GM21576 (cell line): ENCODE results near the gene TULP4.

ENCODE experiments used
- ATAC-seq: cut with Tn5 transposase; IDR thresholded peaks from one replicate; pipeline ENCODE4 v1.9.1; 2021; ENCODE audit warnings: mild to moderate bottlenecking, moderate library complexity; ENCODE audit not compliant: unreplicated experiment

The TULP4 gene

GRCh38 chr6:158414851-158415262 lies 102.6 kb downstream of the TULP4 start:
- no peak for ATAC-seq

- no peak for ATAC-seq
Observed at GRCh38 chr6:158415666-158416065, 103.4 kb downstream of the TULP4 start.

GRCh38 chr6:158416883-158417759 lies 104.9 kb downstream of the TULP4 start:
- ATAC-seq = no peak

GRCh38 chr6:158417760-158418098 lies 105.5 kb downstream of the TULP4 start:
- ATAC-seq = no peak

- ATAC-seq = no peak
Observed at GRCh38 chr6:158418501-158418900, 106.2 kb downstream of the TULP4 start.

GRCh38 chr6:158419339-158419909 lies 107.2 kb downstream of the TULP4 start:
- ATAC-seq = no peak

GRCh38 chr6:158421381-158421780 lies 109.1 kb downstream of the TULP4 start:
- no peak for ATAC-seq

GRCh38 chr6:158422629-158423238 lies 110.5 kb downstream of the TULP4 start:
- ATAC-seq = no peak

- no peak for ATAC-seq
Observed at GRCh38 chr6:158431036-158431435, 118.8 kb downstream of the TULP4 start.

GRCh38 chr6:158431560-158431959 lies 119.3 kb downstream of the TULP4 start:
- no peak for ATAC-seq

GRCh38 chr6:158437571-158437970 lies 125.3 kb downstream of the TULP4 start:
- no peak for ATAC-seq

- ATAC-seq = no peak
Observed at GRCh38 chr6:158438226-158438625, 126.0 kb downstream of the TULP4 start.

- peak; percentile 95 for ATAC-seq
Observed at GRCh38 chr6:158439255-158439654, 127.0 kb downstream of the TULP4 start.

GRCh38 chr6:158441716-158442215 lies 129.5 kb downstream of the TULP4 start:
- ATAC-seq = no peak

GRCh38 chr6:158442306-158442705 lies 130.0 kb downstream of the TULP4 start:
- ATAC-seq = no peak

- ATAC-seq = no peak
Observed at GRCh38 chr6:158445426-158446085, 133.3 kb downstream of the TULP4 start.

GRCh38 chr6:158448856-158449255 lies 136.6 kb downstream of the TULP4 start:
- ATAC-seq = no peak

- no peak for ATAC-seq
Observed at GRCh38 chr6:158452191-158452590, 139.9 kb downstream of the TULP4 start.

GRCh38 chr6:158457131-158457530 lies 144.9 kb downstream of the TULP4 start:
- no peak for ATAC-seq

- ATAC-seq = no peak
Observed at GRCh38 chr6:158457616-158458278, 145.5 kb downstream of the TULP4 start.

- no peak for ATAC-seq
Observed at GRCh38 chr6:158459726-158460125, 147.5 kb downstream of the TULP4 start.
